GM12892 (cell line): ENCODE results near the gene OR51E1.

Source experiments
- POLR2AphosphoS5 ChIP-seq: IDR thresholded peaks from 2 replicates; pipeline ENCODE4 v1.6.1; 2011; ENCODE audit warnings: low read depth, low read length, control low read depth
- TAF1 ChIP-seq: IDR thresholded peaks from 2 replicates; pipeline ENCODE4 v1.6.1; 2011; ENCODE audit warnings: low read depth, mild to moderate bottlenecking, control low read depth, low read length, borderline replicate concordance

- TF ChIP-seq POLR2AphosphoS5, result no peak
- no peak for TF ChIP-seq TAF1
These were observed 6.1 kb upstream of the OR51E1 start for GRCh38 chr11:4637662-4638047.
